GM19463 (cell line): Measurements from ENCODE around the gene PRPH2.
"Not testable (repeated sequence)": the region's sequence is repeated elsewhere in the genome, so short reads cannot be mapped to it uniquely, and the experiment has no call there.

Experiments used
- ATAC-seq: cut with Tn5 transposase; IDR thresholded peaks from one replicate; pipeline ENCODE4 v1.9.1; 2021; ENCODE audit warnings: mild to moderate bottlenecking, moderate library complexity; ENCODE audit not compliant: unreplicated experiment

PRPH2 gene

GRCh38 chr6:42702200-42702599, 20.2 kb downstream of the PRPH2 start:
- ATAC-seq = no peak

- no peak for ATAC-seq
Observed at GRCh38 chr6:42698217-42698616, 24.2 kb downstream of the PRPH2 start.

GRCh38 chr6:42697268-42697655, 25.1 kb downstream of the PRPH2 start:
- no peak for ATAC-seq

GRCh38 chr6:42696526-42697267, 25.7 kb downstream of the PRPH2 start:
- ATAC-seq = no peak

GRCh38 chr6:42694586-42694985, 27.8 kb downstream of the PRPH2 start:
- ATAC-seq = no peak

GRCh38 chr6:42693725-42694323, 28.6 kb downstream of the PRPH2 start:
- ATAC-seq = no peak

- no peak for ATAC-seq
Observed at GRCh38 chr6:42692137-42692911, 30.1 kb downstream of the PRPH2 start.

- ATAC-seq = no peak
Observed at GRCh38 chr6:42690872-42691271, 31.5 kb downstream of the PRPH2 start.

GRCh38 chr6:42690151-42690702, 32.2 kb downstream of the PRPH2 start:
- no peak for ATAC-seq

GRCh38 chr6:42689371-42689770, 33.0 kb downstream of the PRPH2 start:
- no peak for ATAC-seq

- no peak for ATAC-seq
Observed at GRCh38 chr6:42688281-42688680, 34.1 kb downstream of the PRPH2 start.

- no peak for ATAC-seq
Observed at GRCh38 chr6:42679358-42679757, 43.0 kb downstream of the PRPH2 start.

- no peak for ATAC-seq
Observed at GRCh38 chr6:42674780-42675179, 47.6 kb downstream of the PRPH2 start.

GRCh38 chr6:42674368-42674767, 48.0 kb downstream of the PRPH2 start:
- ATAC-seq = not testable (repeated sequence)

- no peak for ATAC-seq
Observed at GRCh38 chr6:42664718-42665117, 57.7 kb downstream of the PRPH2 start.

- no peak for ATAC-seq
Observed at GRCh38 chr6:42661540-42662153, 60.8 kb downstream of the PRPH2 start.

- ATAC-seq = no peak
Observed at GRCh38 chr6:42659806-42660205, 62.6 kb downstream of the PRPH2 start.

GRCh38 chr6:42653851-42654250, 68.5 kb downstream of the PRPH2 start:
- no peak for ATAC-seq

GRCh38 chr6:42652024-42652746, 70.2 kb downstream of the PRPH2 start:
- no peak for ATAC-seq
